ENCODE measurements around the gene TBC1D3E.
"Not testable (repeated sequence)": the region's sequence is repeated elsewhere in the genome, so short reads cannot be mapped to it uniquely, and the experiment has no call there.

TBC1D3E gene

GRCh38 chr17:38127651-38128050 lies at the start of gene TBC1D3E:
TSS of gene TBC1D3E (plus strand) at chr17:38127951. CDS start at chr17:38129496, 1,545 bp downstream.
- not testable (repeated sequence) for H3K4me3 ChIP-seq (ENCODE audit: low read length); DNase-seq (ENCODE audit: low read depth)

- H3K4me3 ChIP-seq (ENCODE audit: low read length); DNase-seq (ENCODE audit: low read depth): not testable (repeated sequence)
Measured at GRCh38 chr17:38087344-38087743, 40.4 kb upstream of the TBC1D3E start.

DNA sequence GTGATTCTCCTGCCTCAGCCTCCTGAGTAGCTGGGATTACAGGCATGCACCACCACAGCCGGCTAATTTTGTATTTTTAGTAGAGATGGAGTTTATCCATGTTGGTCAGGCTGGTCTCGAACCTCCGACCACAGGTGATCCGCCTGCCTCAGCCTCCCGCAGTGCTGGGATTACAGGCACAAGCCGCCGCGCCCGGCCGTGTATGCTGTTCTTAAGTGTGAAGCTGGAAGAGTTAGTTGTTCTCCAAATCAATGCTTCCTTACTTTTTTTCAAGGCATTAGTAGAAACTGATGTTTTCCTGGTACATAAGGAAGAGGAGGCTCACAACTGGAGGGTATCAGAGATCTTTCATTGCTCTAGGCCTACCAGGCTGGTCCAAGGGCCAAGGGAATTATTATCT lies 39.6 kb upstream of the TBC1D3E start:
- not testable (repeated sequence) for DNase-seq (ENCODE audit: low read depth); H3K4me3 ChIP-seq (ENCODE audit: low read length)

GRCh38 chr17:38094059-38094694 lies 33.6 kb upstream of the TBC1D3E start:
- H3K4me3 ChIP-seq (ENCODE audit: low read length); DNase-seq (ENCODE audit: low read depth): not testable (repeated sequence)

- H3K4me3 ChIP-seq (ENCODE audit: low read length); DNase-seq (ENCODE audit: low read depth): not testable (repeated sequence)
Measured at GRCh38 chr17:38099262-38099661, 28.5 kb upstream of the TBC1D3E start.

GRCh38 chr17:38119829-38120228 lies 7.9 kb upstream of the TBC1D3E start:
- not testable (repeated sequence) for H3K4me3 ChIP-seq (ENCODE audit: low read length); DNase-seq (ENCODE audit: low read depth)

GRCh38 chr17:38134860-38135259 lies 7.1 kb downstream of the TBC1D3E start:
- DNase-seq (ENCODE audit: low read depth); H3K4me3 ChIP-seq (ENCODE audit: low read length): not testable (repeated sequence)
